ENCODE results near the gene CSNK1A1. TPM values are rescaled to one million over a fixed set of nuclear protein-coding genes. Genes with fewer than 3 reads are reported as not detected.
"Not testable (repeated sequence)": the region's sequence is repeated elsewhere in the genome, so short reads cannot be mapped to it uniquely, and the experiment has no call there.

Gene CSNK1A1
- total RNA-seq, 1 donor from 2014 or later, result 224 TPM

DNA sequence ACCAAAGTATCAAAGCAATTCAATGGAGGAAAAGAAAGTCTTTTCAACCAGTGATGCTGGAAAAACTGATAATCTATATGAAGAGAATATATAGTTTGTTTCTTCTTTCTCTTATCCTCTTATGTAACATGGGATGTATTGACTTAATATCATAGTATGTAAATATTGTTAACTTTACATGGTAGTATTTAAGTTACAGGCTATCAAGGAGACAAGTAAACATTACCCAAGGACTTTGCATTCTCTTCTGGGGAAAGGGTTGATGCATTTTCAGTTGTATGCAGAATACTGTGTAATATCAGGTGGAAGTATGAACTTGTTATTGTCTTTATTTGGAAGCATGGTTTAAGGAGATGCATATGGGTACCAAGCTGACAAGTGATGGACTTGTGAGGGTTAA is 20.9 kb upstream of the CSNK1A1 start:
- Mint-ChIP-seq H3K4me1 (ENCODE audit: unreplicated experiment) (no peaks in the 10 kb centered on the region), H3K27me3 (no peaks in the 10 kb centered on the region), H3K36me3 (no peaks in the 10 kb centered on the region), H3K4me3 (no peak overlapping the region), H3K27ac (no peak overlapping the region), H3K9me3 (no peaks in the 10 kb centered on the region)
- TF ChIP-seq, protein P1, sequence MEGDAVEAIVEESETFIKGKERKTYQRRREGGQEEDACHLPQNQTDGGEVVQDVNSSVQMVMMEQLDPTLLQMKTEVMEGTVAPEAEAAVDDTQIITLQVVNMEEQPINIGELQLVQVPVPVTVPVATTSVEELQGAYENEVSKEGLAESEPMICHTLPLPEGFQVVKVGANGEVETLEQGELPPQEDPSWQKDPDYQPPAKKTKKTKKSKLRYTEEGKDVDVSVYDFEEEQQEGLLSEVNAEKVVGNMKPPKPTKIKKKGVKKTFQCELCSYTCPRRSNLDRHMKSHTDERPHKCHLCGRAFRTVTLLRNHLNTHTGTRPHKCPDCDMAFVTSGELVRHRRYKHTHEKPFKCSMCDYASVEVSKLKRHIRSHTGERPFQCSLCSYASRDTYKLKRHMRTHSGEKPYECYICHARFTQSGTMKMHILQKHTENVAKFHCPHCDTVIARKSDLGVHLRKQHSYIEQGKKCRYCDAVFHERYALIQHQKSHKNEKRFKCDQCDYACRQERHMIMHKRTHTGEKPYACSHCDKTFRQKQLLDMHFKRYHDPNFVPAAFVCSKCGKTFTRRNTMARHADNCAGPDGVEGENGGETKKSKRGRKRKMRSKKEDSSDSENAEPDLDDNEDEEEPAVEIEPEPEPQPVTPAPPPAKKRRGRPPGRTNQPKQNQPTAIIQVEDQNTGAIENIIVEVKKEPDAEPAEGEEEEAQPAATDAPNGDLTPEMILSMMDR (conservative IDR thresholded peaks at IDR 0.05), result no peak
- no peak for DNase-seq (ENCODE audit: extremely low spot score, unreplicated experiment)

- H3K4me1 Mint-ChIP-seq (ENCODE audit: unreplicated experiment), result peaks cover 17% of the 10 kb centered on the region
- TF ChIP-seq, protein P1 (conservative IDR thresholded peaks at IDR 0.05), result no peak
- H3K4me3 Mint-ChIP-seq, result no peak overlapping the region
- no peaks in the 10 kb centered on the region for H3K36me3 Mint-ChIP-seq
- H3K27ac Mint-ChIP-seq, result no peak overlapping the region
- no peaks in the 10 kb centered on the region for H3K9me3 Mint-ChIP-seq
- H3K27me3 Mint-ChIP-seq, result no peaks in the 10 kb centered on the region
- no peak for DNase-seq (ENCODE audit: extremely low spot score, unreplicated experiment)
These were observed 16.0 kb upstream of the CSNK1A1 start for GRCh38 chr5:149567226-149567625.

DNA sequence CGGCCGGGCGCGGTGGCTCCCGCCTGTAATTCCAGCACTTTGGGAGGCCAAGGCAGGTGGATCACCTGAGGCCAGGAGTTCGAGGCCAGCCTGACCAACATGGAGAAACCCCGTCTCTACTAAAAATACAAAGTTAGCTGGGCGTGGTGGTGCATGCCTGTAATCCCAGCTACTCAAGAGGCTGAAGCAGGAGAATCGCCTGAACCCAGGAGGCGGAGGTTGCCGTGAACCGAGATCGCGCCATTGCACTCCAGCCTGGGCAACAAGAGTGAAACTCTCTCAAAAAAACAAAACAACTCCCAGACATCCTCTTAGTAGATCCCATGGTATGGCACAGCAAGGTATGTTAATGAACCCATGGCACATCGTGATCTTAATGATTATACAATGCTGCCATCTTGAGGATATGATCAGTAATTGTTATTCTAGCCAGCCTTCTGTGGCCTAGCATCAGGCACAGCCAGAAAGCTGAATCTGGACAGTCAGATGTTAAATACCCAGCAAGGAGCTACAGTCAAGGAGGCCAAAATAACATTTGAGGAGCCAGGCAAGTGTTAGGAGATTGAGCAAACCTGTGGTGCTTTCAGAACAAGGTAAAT is 13.4 kb upstream of the CSNK1A1 start:
- H3K27ac Mint-ChIP-seq, result peak overlapping the region; percentile 57
- not testable (repeated sequence) for H3K27me3 Mint-ChIP-seq; H3K36me3 Mint-ChIP-seq; DNase-seq (ENCODE audit: extremely low spot score, unreplicated experiment); H3K9me3 Mint-ChIP-seq
- H3K4me1 Mint-ChIP-seq (ENCODE audit: unreplicated experiment), result peaks cover 27% of the 10 kb centered on the region
- peak overlapping the region; percentile 3 for H3K4me3 Mint-ChIP-seq
- TF ChIP-seq, protein P1 (conservative IDR thresholded peaks at IDR 0.05), result peak; percentile 85

- Mint-ChIP-seq H3K27ac (peak overlapping the region; percentile 59), H3K27me3 (no peaks in the 10 kb centered on the region), H3K4me1 (ENCODE audit: unreplicated experiment) (peaks cover 27% of the 10 kb centered on the region), H3K9me3 (no peaks in the 10 kb centered on the region), H3K4me3 (no peak overlapping the region), H3K36me3 (no peaks in the 10 kb centered on the region)
- DNase-seq (ENCODE audit: extremely low spot score, unreplicated experiment), result no peak
- TF ChIP-seq, protein P1 (conservative IDR thresholded peaks at IDR 0.05), result no peak
These were observed 12.2 kb upstream of the CSNK1A1 start for GRCh38 chr5:149563466-149563865.

DNA sequence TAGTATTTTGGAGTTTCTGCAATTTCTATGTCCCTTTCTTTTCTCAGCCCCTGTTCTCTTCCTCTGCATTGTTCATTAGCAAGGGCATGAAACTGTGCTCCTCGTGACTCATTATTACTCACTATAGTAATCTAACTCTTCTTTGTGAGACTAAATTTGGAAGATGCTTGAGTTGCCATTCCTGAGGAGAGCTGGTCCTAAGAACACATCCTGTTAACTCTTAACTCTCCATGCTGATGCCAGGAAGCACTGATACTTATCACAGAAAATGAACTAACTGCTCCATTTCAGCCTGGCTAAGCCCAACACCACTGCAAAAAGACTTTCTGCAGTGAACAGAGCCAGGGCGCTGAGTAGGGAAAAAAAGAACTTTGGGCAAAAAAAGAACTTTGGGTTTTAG is 10.6 kb upstream of the CSNK1A1 start:
- DNase-seq (ENCODE audit: extremely low spot score, unreplicated experiment), result no peak
- Mint-ChIP-seq H3K4me1 (ENCODE audit: unreplicated experiment) (peaks cover 27% of the 10 kb centered on the region), H3K4me3 (peak overlapping the region; percentile 71), H3K36me3 (no peaks in the 10 kb centered on the region), H3K27ac (peak overlapping the region; percentile 37), H3K27me3 (no peaks in the 10 kb centered on the region), H3K9me3 (no peaks in the 10 kb centered on the region)
- TF ChIP-seq, protein P1 (conservative IDR thresholded peaks at IDR 0.05), result no peak

DNA sequence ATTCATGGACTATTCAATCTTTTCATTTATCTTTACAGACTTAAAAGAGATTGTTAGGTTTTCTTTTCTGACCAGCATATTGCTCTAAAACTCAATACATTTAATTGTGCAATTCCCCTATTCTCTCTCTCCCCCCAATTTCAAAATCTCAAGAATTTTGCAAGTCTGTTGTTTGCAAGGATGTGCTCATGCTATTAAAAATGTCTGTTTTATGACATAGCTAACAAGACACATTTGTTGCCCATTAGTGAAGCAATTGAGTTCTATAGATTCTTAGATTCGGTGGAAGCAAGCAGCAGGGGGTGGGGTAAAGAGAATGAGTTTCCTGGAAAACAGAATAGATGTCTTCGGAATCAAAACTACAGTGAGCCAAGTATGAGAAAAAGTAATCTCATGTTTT is 8.5 kb upstream of the CSNK1A1 start:
- Mint-ChIP-seq H3K27ac (no peak overlapping the region), H3K4me1 (ENCODE audit: unreplicated experiment) (peaks cover 25% of the 10 kb centered on the region), H3K9me3 (no peaks in the 10 kb centered on the region), H3K36me3 (no peaks in the 10 kb centered on the region), H3K27me3 (no peaks in the 10 kb centered on the region), H3K4me3 (no peak overlapping the region)
- DNase-seq (ENCODE audit: extremely low spot score, unreplicated experiment), result no peak
- TF ChIP-seq, protein P1 (conservative IDR thresholded peaks at IDR 0.05), result no peak
